SK-N-SH (cell line): ENCODE data around the gene GNAS-AS1. TPM values are rescaled to one million over a fixed set of nuclear protein-coding genes. Genes with fewer than 3 reads are reported as not detected.

ENCODE experiments used
- CTCF ChIA-PET: fragments of 300-600, 350-600 bp; formaldehyde crosslinking; extraction: SDS; loops from one replicate; lab custom pipeline; 2021; lab: Yijun Ruan, JAX
- POLR2A ChIA-PET: fragments of 350-600 bp; sonication (Branson Sonifier 250); formaldehyde crosslinking; extraction: SDS; loops from one replicate; lab custom pipeline; 2020; ENCODE audit warnings: antibody characterized with exemption, inconsistent platforms; lab: Yijun Ruan, JAX
- DNase-seq: peaks from one replicate; pipeline ENCODE4 v3.0.0; 2012
- H2AFZ ChIP-seq: fragments of 200-600 bp; sonication (generic); 2 replicates; pipeline ENCODE4 v1.8.1; 2016; ENCODE audit warnings: antibody characterized with exemption, mild to moderate bottlenecking, low read depth
- H3F3A ChIP-seq: fragments of 200-600 bp; sonication (generic); replicated peaks from 2 replicates; pipeline ENCODE3; 2016; ENCODE audit warnings: antibody characterized with exemption, mild to moderate bottlenecking; ENCODE audit not compliant: insufficient read depth
- H3K27ac ChIP-seq, 2 experiments: fragments of 200-500 bp in 1 of 2; fragments of 200-600 bp in 1 of 2; sonication (Bioruptor generic) in 1 of 2; sonication (generic), shearing (Covaris generic) in 1 of 2; 2 replicates each; pipeline versions ENCODE4 v1.5.1 to v1.6.1; 2014 to 2016; ENCODE audit warnings: low read depth in 2 of 2, inconsistent platforms in 1 of 2, low read length in 1 of 2, mild to moderate bottlenecking in 1 of 2, mixed read lengths in 1 of 2
- H3K27me3 ChIP-seq: fragments of 200-600 bp; sonication (generic), shearing (Covaris generic); 2 replicates; pipeline ENCODE4 v1.6.1; 2016; ENCODE audit warnings: mixed run types; ENCODE audit not compliant: insufficient read depth
- H3K36me3 ChIP-seq, 2 experiments: fragments of 200-500 bp in 1 of 2; fragments of 200-600 bp in 1 of 2; sonication (Bioruptor generic) in 1 of 2; sonication (generic) in 1 of 2; replicated peaks in 1 of 2; 2 replicates each; pipeline versions ENCODE3 to v1.5.1; 2014 to 2016; ENCODE audit warnings: low read length in 1 of 2, mild to moderate bottlenecking in 1 of 2; ENCODE audit not compliant: insufficient read depth in 2 of 2, control insufficient read depth in 1 of 2
- H3K4me1 ChIP-seq, 2 experiments: fragments of 200-500 bp in 1 of 2; fragments of 200-600 bp in 1 of 2; sonication (Bioruptor generic) in 1 of 2; sonication (generic), shearing (Covaris generic) in 1 of 2; 2 replicates each; pipeline versions ENCODE4 v1.5.1 to v1.6.1; 2014 to 2016; ENCODE audit warnings: low read depth in 1 of 2, low read length in 1 of 2, mixed run types in 1 of 2; ENCODE audit not compliant: insufficient read depth in 2 of 2, control insufficient read depth in 1 of 2
- H3K4me2 ChIP-seq: fragments of 200-600 bp; sonication (generic), shearing (Covaris generic); 2 replicates; pipeline ENCODE4 v1.6.1; 2017; ENCODE audit warnings: mixed run types
- H3K4me3 ChIP-seq, 2 experiments: fragments of 200-500 bp in 1 of 2; fragments of 200-600 bp in 1 of 2; sonication (Bioruptor generic) in 1 of 2; sonication (generic), shearing (Covaris generic) in 1 of 2; 2 replicates each; pipeline versions ENCODE4 v1.5.1 to v1.8.1; 2014 to 2016; ENCODE audit warnings: low read depth in 2 of 2, inconsistent platforms in 1 of 2, low read length in 1 of 2, mild to moderate bottlenecking in 1 of 2, mixed read lengths in 1 of 2, moderate library complexity in 1 of 2
- H3K79me2 ChIP-seq: fragments of 200-600 bp; sonication (generic); 2 replicates; pipeline ENCODE4 v1.8.1; 2017; ENCODE audit warnings: mild to moderate bottlenecking; ENCODE audit not compliant: insufficient read depth
- H3K9ac ChIP-seq: fragments of 200-600 bp; sonication (generic); 2 replicates; pipeline ENCODE4 v1.6.1; 2017; ENCODE audit warnings: mixed run types
- H3K9me2 ChIP-seq: fragments of 200-600 bp; sonication (generic); 2 replicates; pipeline ENCODE4 v1.6.1; 2017; ENCODE audit warnings: mixed run types
- H3K9me3 ChIP-seq: fragments of 200-600 bp; sonication (generic); 2 replicates; pipeline ENCODE4 v1.6.1; 2017; ENCODE audit warnings: mixed run types, mild to moderate bottlenecking, moderate library complexity
- H4K20me1 ChIP-seq: fragments of 200-600 bp; sonication (generic); 2 replicates; pipeline ENCODE4 v1.6.1; 2017; ENCODE audit warnings: mild to moderate bottlenecking, mixed run types; ENCODE audit not compliant: insufficient read depth
- ELF1 ChIP-seq: IDR thresholded peaks from 2 replicates; pipeline ENCODE4 v1.4.0; 2012
- EP300 ChIP-seq, 2 experiments: IDR thresholded peaks; 2 replicates each; pipeline versions ENCODE4 v1.4.0 to v1.6.1; 2012; ENCODE audit warnings: borderline replicate concordance in 1 of 2, low read depth in 1 of 2, low read length in 1 of 2
- FOSL2 ChIP-seq: IDR thresholded peaks from 2 replicates; pipeline ENCODE4 v1.4.0; 2012; ENCODE audit warnings: low read depth, mild to moderate bottlenecking, moderate library complexity, borderline replicate concordance
- FOXJ3 ChIP-seq: sonication (generic); formaldehyde crosslinking; IDR thresholded peaks from 2 replicates; pipeline ENCODE4 v1.5.1; 2020; ENCODE audit warnings: mild to moderate bottlenecking, missing genetic modification reagents
- FOXM1 ChIP-seq: IDR thresholded peaks from 2 replicates; pipeline ENCODE4 v1.4.0; 2012; ENCODE audit warnings: low read depth, mild to moderate bottlenecking
- GABPA ChIP-seq: IDR thresholded peaks from 2 replicates; pipeline ENCODE4 v1.4.0; 2012; ENCODE audit warnings: low read depth, mild to moderate bottlenecking
- GATA2 ChIP-seq: sonication (generic); formaldehyde crosslinking; IDR thresholded peaks from 2 replicates; pipeline ENCODE4 v1.5.0; 2020; ENCODE audit warnings: mild to moderate bottlenecking, missing genetic modification reagents
- IRF3 ChIP-seq: fragments of 150-350 bp; IDR thresholded peaks from 2 replicates; pipeline ENCODE4 v1.6.1; 2016; ENCODE audit warnings: mild to moderate bottlenecking, low read depth, low read length
- MAX ChIP-seq: IDR thresholded peaks from 2 replicates; pipeline ENCODE4 v1.4.0; 2012; ENCODE audit warnings: low read depth
- MEF2A ChIP-seq: IDR thresholded peaks from 2 replicates; pipeline ENCODE4 v1.4.0; 2012; ENCODE audit warnings: low read depth, borderline replicate concordance
- MXI1 ChIP-seq: IDR thresholded peaks from 2 replicates; pipeline ENCODE4 v1.6.1; 2012; ENCODE audit warnings: mild to moderate bottlenecking, low read depth, low read length, improper control_type of control experiment
- NFIC ChIP-seq: IDR thresholded peaks from 2 replicates; pipeline ENCODE4 v1.4.0; 2012; ENCODE audit warnings: borderline replicate concordance
- PBX3 ChIP-seq: IDR thresholded peaks from 2 replicates; pipeline ENCODE4; 2012
- POLR2AphosphoS5 ChIP-seq: IDR thresholded peaks from 2 replicates; pipeline ENCODE4 v1.6.1; 2012; ENCODE audit warnings: low read depth, low read length
- RAD21 ChIP-seq: IDR thresholded peaks from 2 replicates; pipeline ENCODE4 v1.6.1; 2012; ENCODE audit warnings: mild to moderate bottlenecking, low read length
- REST ChIP-seq: IDR thresholded peaks from 2 replicates; pipeline ENCODE4 v1.6.1; 2012; ENCODE audit warnings: mild to moderate bottlenecking, low read depth, low read length, moderate library complexity
- RXRA ChIP-seq: IDR thresholded peaks from 2 replicates; pipeline ENCODE4 v1.4.0; 2012; ENCODE audit warnings: low read depth, mild to moderate bottlenecking, borderline replicate concordance
- SMC3 ChIP-seq: IDR thresholded peaks from 2 replicates; pipeline ENCODE4 v1.6.1; 2012; ENCODE audit warnings: low read depth, low read length, improper control_type of control experiment
- TAF1 ChIP-seq: IDR thresholded peaks from 2 replicates; pipeline ENCODE4 v1.6.1; 2012; ENCODE audit warnings: low read depth, mild to moderate bottlenecking, low read length, moderate library complexity, borderline replicate concordance
- TCF12 ChIP-seq: IDR thresholded peaks from 2 replicates; pipeline ENCODE4 v1.4.0; 2012
- USF1 ChIP-seq: IDR thresholded peaks from 2 replicates; pipeline ENCODE4 v1.4.0; 2012; ENCODE audit warnings: low read depth, borderline replicate concordance
- WGBS: methylation state at CpG from one replicate; pipeline ENCODE4 v1.1.6; 2017; ENCODE audit warnings: low lambda C conversion rate; 5-methylcytosine and 5-hydroxymethylcytosine counted together
- polyA plus RNA-seq, 3 experiments: library from polyadenylated mRNA; depleted of rRNA; stranded (reverse); fragments of >200 nt; gene quantifications; 2 replicates each; pipeline ENCODE4 v1.2.3, GENCODE V29; 2012

GNAS-AS1 gene
- polyA plus RNA-seq, 1 of the 3 experiments (the other 2 are of a cell fraction) = 1.5 TPM

GRCh38 chr20:58888521-58889333, 38.0 kb upstream of the GNAS-AS1 start:
- peaks cover 0 to 10% of the 10 kb centered on the region in 2 experiments; a peak in 2 of 4 replicates for H3K4me1 ChIP-seq
- WGBS = 82% methylated on average over 67 of the region's 101 CpGs
- peak overlapping the region; percentile 65 to 69 for H3K4me3 ChIP-seq
- DNase-seq = peak; percentile 87
- H3K27me3 ChIP-seq = no peaks in the 10 kb centered on the region
- peaks cover 4 to 9% of the 10 kb centered on the region in 2 experiments for H3K36me3 ChIP-seq
- H3K9me3 ChIP-seq = no peaks in the 10 kb centered on the region
- POLR2A ChIA-PET = interaction anchor here (0.6 to 1.0 kb wide), 5 partner anchors 9 to 501 kb away, joined by 3 to 5 read pairs (median 4); partner anchors contain the start of gene ATP5F1E
- H3F3A ChIP-seq = peaks cover 14% of the 10 kb centered on the region
- H2AFZ ChIP-seq = peak overlapping the region; percentile 72; the same call in 1 of the 2 replicates
- peaks cover 30% of the 10 kb centered on the region for H3K79me2 ChIP-seq
- CTCF ChIA-PET = no interaction called here
- peak overlapping the region; percentile 74 for H3K4me2 ChIP-seq
- peaks cover 10% of the 10 kb centered on the region for H4K20me1 ChIP-seq
- TF ChIP-seq GATA2 = no peak
- no peak for TF ChIP-seq FOSL2
- TF ChIP-seq USF1 = no peak
- peak; percentile 39; the same call in 1 of the 2 replicates for TF ChIP-seq REST
- TF ChIP-seq TAF1 = peak; percentile 91
- peak; percentile 16; the same call in 1 of the 2 replicates for TF ChIP-seq MXI1
- TF ChIP-seq POLR2AphosphoS5 = peak; percentile 93
- no peak for TF ChIP-seq MAX
- TF ChIP-seq RXRA = no peak
- TF ChIP-seq MEF2A = no peak
- no peaks in the 10 kb centered on the region for H3K9me2 ChIP-seq
- H3K9ac ChIP-seq = peak overlapping the region; percentile 72
- H3K27ac ChIP-seq = peak overlapping the region; percentile 50 to 71; a peak in 3 of 4 replicates

- WGBS = 72% methylated on average over 12 of the region's 12 CpGs
- H3F3A ChIP-seq = peaks cover 13% of the 10 kb centered on the region
- CTCF ChIA-PET = no interaction called here
- H3K9me2 ChIP-seq = no peaks in the 10 kb centered on the region
- no peak overlapping the region; a peak in 1 of 4 replicates for H3K27ac ChIP-seq
- H3K4me1 ChIP-seq = peaks cover 0 to 14% of the 10 kb centered on the region in 2 experiments; a peak in 2 of 4 replicates
- no peaks in the 10 kb centered on the region for H3K9me3 ChIP-seq
- peaks cover 24% of the 10 kb centered on the region for H3K79me2 ChIP-seq
- H3K36me3 ChIP-seq = peaks cover 0 to 9% of the 10 kb centered on the region in 2 experiments
- H3K9ac ChIP-seq = peak overlapping the region; percentile 72
- H3K4me2 ChIP-seq = peak overlapping the region; percentile 74
- H4K20me1 ChIP-seq = peaks cover 4% of the 10 kb centered on the region; the same call in 1 of the 2 replicates
- H3K4me3 ChIP-seq = peak overlapping the region; percentile 60 to 69
- DNase-seq = no peak
- no peaks in the 10 kb centered on the region for H3K27me3 ChIP-seq
- H2AFZ ChIP-seq = peak overlapping the region; percentile 72; the same call in 1 of the 2 replicates
- POLR2A ChIA-PET = no interaction called here
- no peak for TF ChIP-seq RAD21
- no peak for TF ChIP-seq GABPA
- no peak for TF ChIP-seq FOXJ3 (CRISPR knock-in tag)
- no peak for TF ChIP-seq ELF1
- TF ChIP-seq FOSL2 = no peak
- TF ChIP-seq TAF1 = no peak
- no peak for TF ChIP-seq GATA2
- TF ChIP-seq SMC3 = no peak
- TF ChIP-seq FOXM1 = no peak
- no peak for TF ChIP-seq RXRA
- TF ChIP-seq EP300 (IDR thresholded peaks at IDR 0.05; ENCODE audit: borderline replicate concordance in 1 of 2, low read depth in 1 of 2, low read length in 1 of 2) = no peak
- no peak for TF ChIP-seq PBX3
- no peak for TF ChIP-seq NFIC
- no peak for TF ChIP-seq TCF12
- no peak for TF ChIP-seq IRF3
Measured at GRCh38 chr20:58888103-58888502, 37.4 kb upstream of the GNAS-AS1 start.
